ENCODE measurements around the gene TMEM221. TPM values are rescaled to one million over a fixed set of nuclear protein-coding genes. Genes with fewer than 3 reads are reported as not detected.
A peak's percentile ranks its signal among the peaks of the same experiment; 100 is the strongest.

Gene TMEM221
- total RNA-seq, 1 donor from 2014 or later: 0.96 TPM

- Mint-ChIP-seq H3K9me3 (no peaks in the 10 kb centered on the region), H3K36me3 (ENCODE audit: low read depth) (peaks cover 3% of the 10 kb centered on the region), H3K27ac (ENCODE audit: unreplicated experiment) (no peak overlapping the region), H3K27me3 (ENCODE audit: low read depth) (peaks cover 23% of the 10 kb centered on the region), H3K4me3 (no peak overlapping the region), H3K4me1 (peaks cover 7% of the 10 kb centered on the region)
- no peak for DNase-seq (ENCODE audit: low read depth, low spot score)
- TF ChIP-seq CTCF (conservative IDR thresholded peaks at IDR 0.05): no peak
Measured at GRCh38 chr19:17445526-17446165, 2.8 kb downstream of the TMEM221 start.

- Mint-ChIP-seq H3K36me3 (ENCODE audit: low read depth) (peaks cover 3% of the 10 kb centered on the region), H3K27ac (ENCODE audit: unreplicated experiment) (no peak overlapping the region), H3K27me3 (ENCODE audit: low read depth) (peaks cover 5% of the 10 kb centered on the region), H3K4me3 (peak overlapping the region; percentile 31), H3K4me1 (peaks cover 7% of the 10 kb centered on the region), H3K9me3 (no peaks in the 10 kb centered on the region)
- DNase-seq (ENCODE audit: low read depth, low spot score): peak; percentile 31
- peak; percentile 66 for TF ChIP-seq CTCF (conservative IDR thresholded peaks at IDR 0.05)
Measured at GRCh38 chr19:17441241-17442021, 7.0 kb downstream of the TMEM221 start.

- H3K9me3 Mint-ChIP-seq: no peaks in the 10 kb centered on the region
- no peak overlapping the region for H3K27ac Mint-ChIP-seq (ENCODE audit: unreplicated experiment)
- H3K27me3 Mint-ChIP-seq (ENCODE audit: low read depth): peaks cover 5% of the 10 kb centered on the region
- TF ChIP-seq CTCF (conservative IDR thresholded peaks at IDR 0.05): no peak
- H3K4me3 Mint-ChIP-seq: no peak overlapping the region
- DNase-seq (ENCODE audit: low read depth, low spot score): no peak
- H3K4me1 Mint-ChIP-seq: peaks cover 7% of the 10 kb centered on the region
- peaks cover 3% of the 10 kb centered on the region for H3K36me3 Mint-ChIP-seq (ENCODE audit: low read depth)
Measured at GRCh38 chr19:17436874-17437267, 11.6 kb downstream of the TMEM221 start.

GRCh38 chr19:17436094-17436873 is 12.2 kb downstream of the TMEM221 start:
- H3K4me1 Mint-ChIP-seq: peaks cover 1% of the 10 kb centered on the region
- peaks cover 1% of the 10 kb centered on the region for H3K36me3 Mint-ChIP-seq (ENCODE audit: low read depth)
- DNase-seq (ENCODE audit: low read depth, low spot score): no peak
- H3K4me3 Mint-ChIP-seq: no peak overlapping the region
- peaks cover 1% of the 10 kb centered on the region for H3K27me3 Mint-ChIP-seq (ENCODE audit: low read depth)
- H3K9me3 Mint-ChIP-seq: no peaks in the 10 kb centered on the region
- no peak for TF ChIP-seq CTCF (conservative IDR thresholded peaks at IDR 0.05)
- H3K27ac Mint-ChIP-seq (ENCODE audit: unreplicated experiment): no peak overlapping the region

- H3K4me3 Mint-ChIP-seq: no peak overlapping the region
- no peak for TF ChIP-seq CTCF (conservative IDR thresholded peaks at IDR 0.05)
Measured at GRCh38 chr19:17435218-17435617, 13.2 kb downstream of the TMEM221 start.

More at GRCh38 chr19:17435218-17435617, 13.2 kb downstream of the TMEM221 start:
- Mint-ChIP-seq H3K27me3 (ENCODE audit: low read depth) (no peaks in the 10 kb centered on the region), H3K27ac (ENCODE audit: unreplicated experiment) (no peak overlapping the region), H3K4me1 (no peaks in the 10 kb centered on the region), H3K36me3 (ENCODE audit: low read depth) (no peaks in the 10 kb centered on the region), H3K9me3 (no peaks in the 10 kb centered on the region)
- DNase-seq (ENCODE audit: low read depth, low spot score): no peak

Measured in neural crest cell (in vitro differentiated cells).